Measurements from ENCODE around the gene SRI. TPM values are rescaled to one million over a fixed set of nuclear protein-coding genes. Genes with fewer than 3 reads are reported as not detected.

Gene SRI
- polyA plus RNA-seq, 1 experiment, result 171 TPM

DNA sequence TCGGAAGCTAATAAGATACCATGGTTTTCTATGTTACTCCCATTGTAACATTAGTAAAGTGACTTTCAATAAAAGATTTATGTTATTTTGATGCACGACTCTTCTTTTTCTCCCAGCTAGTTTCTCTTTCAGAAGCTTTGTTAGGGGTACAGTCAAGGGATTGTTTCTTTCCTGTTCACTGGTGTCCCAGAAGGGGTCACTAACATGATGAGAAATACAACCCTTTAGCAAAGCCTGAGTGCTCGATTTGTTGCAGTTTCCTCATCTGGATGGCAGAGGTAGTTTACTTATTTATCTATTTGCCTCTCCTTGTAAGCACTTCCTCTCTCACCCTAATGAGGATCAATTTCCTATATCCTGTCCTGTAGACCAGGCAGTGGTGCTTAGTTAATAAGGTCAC lies 17.0 kb downstream of the SRI start:
- H3K27ac ChIP-seq (ENCODE audit: low read depth, low read length), result no peak overlapping the region
- TF ChIP-seq, protein P1, sequence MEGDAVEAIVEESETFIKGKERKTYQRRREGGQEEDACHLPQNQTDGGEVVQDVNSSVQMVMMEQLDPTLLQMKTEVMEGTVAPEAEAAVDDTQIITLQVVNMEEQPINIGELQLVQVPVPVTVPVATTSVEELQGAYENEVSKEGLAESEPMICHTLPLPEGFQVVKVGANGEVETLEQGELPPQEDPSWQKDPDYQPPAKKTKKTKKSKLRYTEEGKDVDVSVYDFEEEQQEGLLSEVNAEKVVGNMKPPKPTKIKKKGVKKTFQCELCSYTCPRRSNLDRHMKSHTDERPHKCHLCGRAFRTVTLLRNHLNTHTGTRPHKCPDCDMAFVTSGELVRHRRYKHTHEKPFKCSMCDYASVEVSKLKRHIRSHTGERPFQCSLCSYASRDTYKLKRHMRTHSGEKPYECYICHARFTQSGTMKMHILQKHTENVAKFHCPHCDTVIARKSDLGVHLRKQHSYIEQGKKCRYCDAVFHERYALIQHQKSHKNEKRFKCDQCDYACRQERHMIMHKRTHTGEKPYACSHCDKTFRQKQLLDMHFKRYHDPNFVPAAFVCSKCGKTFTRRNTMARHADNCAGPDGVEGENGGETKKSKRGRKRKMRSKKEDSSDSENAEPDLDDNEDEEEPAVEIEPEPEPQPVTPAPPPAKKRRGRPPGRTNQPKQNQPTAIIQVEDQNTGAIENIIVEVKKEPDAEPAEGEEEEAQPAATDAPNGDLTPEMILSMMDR (IDR thresholded peaks at IDR 0.05; ENCODE audit: low read depth, low read length), result no peak
- no peaks in the 10 kb centered on the region for H3K27me3 ChIP-seq (ENCODE audit: control insufficient read depth, insufficient read depth, low read length)
- ChIA-PET CTCF (interaction anchor here (0.8 kb wide), 1 partner anchor 17 kb away, joined by 3 read pairs; no protein-coding TSS in a partner anchor), POLR2A (no interaction called here)
- no peak overlapping the region for H3K4me3 ChIP-seq (ENCODE audit: low read depth, low read length)
- no peak for DNase-seq (ENCODE audit: low read depth, low spot score)
- H3K9me3 ChIP-seq (ENCODE audit: control insufficient read depth, insufficient read depth, low read length), result no peaks in the 10 kb centered on the region

DNA sequence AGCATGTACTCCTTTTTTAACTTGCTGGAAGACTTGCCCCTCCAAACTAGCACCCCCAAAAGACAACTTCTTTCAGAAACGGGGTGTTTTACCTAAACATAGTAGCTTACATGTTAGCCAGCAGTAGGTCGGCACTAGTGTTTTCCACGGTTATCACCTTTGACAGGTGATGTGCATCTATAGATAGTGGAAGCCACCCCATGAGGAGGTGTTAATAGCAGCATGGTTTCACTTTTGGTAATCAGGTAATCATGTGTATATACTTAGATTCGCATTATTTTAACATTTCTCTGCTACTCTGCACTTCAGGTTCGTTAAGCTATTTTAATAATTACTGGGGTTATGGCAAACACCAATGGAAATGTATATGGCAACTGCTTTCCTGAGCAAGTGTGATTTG lies 17.6 kb downstream of the SRI start:
- DNase-seq (ENCODE audit: low read depth, low spot score), result no peak
- Histone ChIP-seq H3K4me3 (ENCODE audit: low read depth, low read length) (no peak overlapping the region), H3K9me3 (ENCODE audit: control insufficient read depth, insufficient read depth, low read length) (no peaks in the 10 kb centered on the region), H3K27ac (ENCODE audit: low read depth, low read length) (no peak overlapping the region), H3K27me3 (ENCODE audit: control insufficient read depth, insufficient read depth, low read length) (no peaks in the 10 kb centered on the region)
- ChIA-PET CTCF (interaction anchor here (1.5 kb wide), 1 partner anchor 33 kb away, joined by 3 read pairs; no protein-coding TSS in a partner anchor), POLR2A (no interaction called here)
- TF ChIP-seq, protein P1 (IDR thresholded peaks at IDR 0.05; ENCODE audit: low read depth, low read length), result no peak

- ChIA-PET CTCF (interaction anchor here (1.5 kb wide), 1 partner anchor 32 kb away, joined by 3 read pairs; no protein-coding TSS in a partner anchor), POLR2A (no interaction called here)
- Histone ChIP-seq H3K27me3 (ENCODE audit: control insufficient read depth, insufficient read depth, low read length) (no peaks in the 10 kb centered on the region), H3K4me3 (ENCODE audit: low read depth, low read length) (no peak overlapping the region), H3K27ac (ENCODE audit: low read depth, low read length) (no peak overlapping the region), H3K9me3 (ENCODE audit: control insufficient read depth, insufficient read depth, low read length) (no peaks in the 10 kb centered on the region)
- TF ChIP-seq, protein P1 (IDR thresholded peaks at IDR 0.05; ENCODE audit: low read depth, low read length), result no peak
- DNase-seq (ENCODE audit: low read depth, low spot score), result no peak
Observed at GRCh38 chr7:88201305-88201704, 18.5 kb downstream of the SRI start.

- TF ChIP-seq, protein P1 (IDR thresholded peaks at IDR 0.05; ENCODE audit: low read depth, low read length), result no peak
- ChIA-PET POLR2A (no interaction called here), CTCF (interaction anchor here (1.5 kb wide), 1 partner anchor 31 kb away, joined by 3 read pairs; no protein-coding TSS in a partner anchor)
- Histone ChIP-seq H3K27ac (ENCODE audit: low read depth, low read length) (no peak overlapping the region), H3K27me3 (ENCODE audit: control insufficient read depth, insufficient read depth, low read length) (no peaks in the 10 kb centered on the region), H3K4me3 (ENCODE audit: low read depth, low read length) (no peak overlapping the region), H3K9me3 (ENCODE audit: control insufficient read depth, insufficient read depth, low read length) (no peaks in the 10 kb centered on the region)
- no peak for DNase-seq (ENCODE audit: low read depth, low spot score)
Observed at GRCh38 chr7:88200789-88201188, 19.0 kb downstream of the SRI start.

DNA sequence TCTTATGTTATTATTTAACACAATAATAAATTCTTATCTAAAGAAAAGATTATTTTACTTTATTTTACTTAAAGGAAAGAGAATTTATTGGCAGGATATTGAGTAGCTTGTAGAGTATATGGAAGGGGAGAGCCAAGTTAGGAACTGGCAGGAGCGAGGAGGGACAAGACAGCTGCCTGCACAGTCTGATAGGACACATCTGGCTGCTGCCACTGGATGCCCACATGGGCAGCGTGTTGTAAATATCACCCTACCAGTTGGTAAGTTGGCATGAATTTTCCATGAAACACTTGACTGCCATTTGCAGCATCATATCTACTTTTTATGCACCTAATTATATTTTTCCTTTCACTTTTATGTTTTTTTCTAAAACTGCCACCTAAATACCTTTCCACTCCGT lies 19.6 kb downstream of the SRI start:
- Histone ChIP-seq H3K9me3 (ENCODE audit: control insufficient read depth, insufficient read depth, low read length) (no peaks in the 10 kb centered on the region), H3K27me3 (ENCODE audit: control insufficient read depth, insufficient read depth, low read length) (no peaks in the 10 kb centered on the region), H3K4me3 (ENCODE audit: low read depth, low read length) (no peak overlapping the region), H3K27ac (ENCODE audit: low read depth, low read length) (no peak overlapping the region)
- POLR2A ChIA-PET, result no interaction called here
- DNase-seq (ENCODE audit: low read depth, low spot score), result no peak
- CTCF ChIA-PET, result no interaction called here
- TF ChIP-seq, protein P1 (IDR thresholded peaks at IDR 0.05; ENCODE audit: low read depth, low read length), result no peak
